Prostate gland (tissue), 2 donors: ENCODE measurements around the gene HIC2. TPM values are rescaled to one million over a fixed set of nuclear protein-coding genes. Genes with fewer than 3 reads are reported as not detected.
A peak's percentile ranks its signal among the peaks of the same experiment; 100 is the strongest.
"Not testable (repeated sequence)": the region's sequence is repeated elsewhere in the genome, so short reads cannot be mapped to it uniquely, and the experiment has no call there.

Experiments used
- DNase-seq: peaks from one replicate; pipeline ENCODE4 v3.0.0-alpha.2; 2019; ENCODE audit warnings: low spot score
- H3K27ac ChIP-seq, 2 donors: fragments of 200-600 bp; sonication (generic); 2 replicates each; pipeline ENCODE4 v1.5.1; 2017 to 2019
- H3K27me3 ChIP-seq: fragments of 200-600 bp; sonication (generic); replicated peaks from 2 replicates; pipeline ENCODE4 v1.5.1; 2019; ENCODE audit not compliant: insufficient read depth
- H3K36me3 ChIP-seq, 2 donors: fragments of 200-600 bp; sonication (generic); 1 replicate in 1 of 2; 2 replicates in 1 of 2; pipeline versions ENCODE4 v1.5.1 to v1.8.1; 2017 to 2019
- H3K4me1 ChIP-seq: fragments of 200-600 bp; sonication (generic); replicated peaks from 2 replicates; pipeline ENCODE4 v1.5.1; 2019
- H3K4me3 ChIP-seq, 2 donors: fragments of 200-600 bp; sonication (generic); 2 replicates each; pipeline ENCODE4 v1.5.1; 2017 to 2019
- H3K9me3 ChIP-seq: fragments of 200-600 bp; sonication (generic); 2 replicates; pipeline ENCODE4 v1.5.1; 2017
- CTCF ChIP-seq, 4 experiments: fragments of 200-600 bp in 2 of 4; fragments of 450-650 bp in 2 of 4; sonication (generic) in 2 of 4; IDR thresholded peaks; 1 replicate in 3 of 4; 2 replicates in 1 of 4; pipeline ENCODE4 v1.5.1; 2016 to 2019; ENCODE audit warnings: antibody characterized with exemption in 4 of 4, mild to moderate bottlenecking in 2 of 4, moderate library complexity in 2 of 4
- POLR2A ChIP-seq: fragments of 450-650 bp; IDR thresholded peaks from one replicate; pipeline ENCODE4 v1.6.1; 2016; ENCODE audit warnings: antibody characterized with exemption, mild to moderate bottlenecking
- POLR2AphosphoS5 ChIP-seq: sonication (generic); formaldehyde crosslinking; IDR thresholded peaks from one replicate; pipeline ENCODE4 v1.6.1; 2017; ENCODE audit warnings: antibody characterized with exemption
- WGBS: methylation state at CpG from one replicate; pipeline ENCODE4 v1.1.5; 2018; 5-methylcytosine and 5-hydroxymethylcytosine counted together
- intact Hi-C: fragments of 100-400 bp; cut with DNase I; formaldehyde crosslinking; loops from one replicate; pipeline ENCODE4 v1.14.2; 2022
- total RNA-seq, 2 donors: library from RNA; depleted of rRNA; stranded (reverse); fragments of >200 nt; gene quantifications; one replicate each; pipeline ENCODE4 v1.1.0, GENCODE V29; 2016

The HIC2 gene
- total RNA-seq, 2 donors from 2014 or later = 2.3 to 16.8 TPM

GRCh38 chr22:21450858-21451353 is 33.7 kb downstream of the HIC2 start:
- Histone ChIP-seq H3K9me3 (no peaks in the 10 kb centered on the region), H3K4me1 (no peaks in the 10 kb centered on the region), H3K27me3 (no peaks in the 10 kb centered on the region), H3K4me3 (no peak overlapping the region), H3K36me3 (no peaks in the 10 kb centered on the region), H3K27ac (no peak overlapping the region)
- intact Hi-C loops = no loop called here
- TF ChIP-seq POLR2A (no peak), POLR2AphosphoS5 (no peak), CTCF (IDR thresholded peaks at IDR 0.05) (no peak)
- WGBS = 24% methylated on average over 9 of the region's 9 CpGs
- DNase-seq = peak; percentile 2

- no peaks in the 10 kb centered on the region for H3K27me3 ChIP-seq
- intact Hi-C loops = no loop called here
- no peaks in the 10 kb centered on the region for H3K4me1 ChIP-seq
- no peak overlapping the region for H3K4me3 ChIP-seq
- WGBS = 90% methylated on average over 7 of the region's 7 CpGs
- H3K27ac ChIP-seq = no peak overlapping the region
- peak; percentile 1 for DNase-seq
- H3K9me3 ChIP-seq = no peaks in the 10 kb centered on the region
- no peaks in the 10 kb centered on the region for H3K36me3 ChIP-seq
- TF ChIP-seq CTCF (IDR thresholded peaks at IDR 0.05) = no peak
- no peak for TF ChIP-seq POLR2AphosphoS5
- TF ChIP-seq POLR2A = no peak
These were observed 34.7 kb downstream of the HIC2 start for GRCh38 chr22:21451545-21452520.

- 91% methylated on average over 4 of the region's 4 CpGs for WGBS
- H3K36me3 ChIP-seq, H3K4me3 ChIP-seq, H3K27ac ChIP-seq, H3K27me3 ChIP-seq, H3K9me3 ChIP-seq, H3K4me1 ChIP-seq, intact Hi-C loops: not testable (repeated sequence)
- DNase-seq = peak; percentile 1
These were observed 35.5 kb downstream of the HIC2 start for GRCh38 chr22:21452666-21453065.

DNA sequence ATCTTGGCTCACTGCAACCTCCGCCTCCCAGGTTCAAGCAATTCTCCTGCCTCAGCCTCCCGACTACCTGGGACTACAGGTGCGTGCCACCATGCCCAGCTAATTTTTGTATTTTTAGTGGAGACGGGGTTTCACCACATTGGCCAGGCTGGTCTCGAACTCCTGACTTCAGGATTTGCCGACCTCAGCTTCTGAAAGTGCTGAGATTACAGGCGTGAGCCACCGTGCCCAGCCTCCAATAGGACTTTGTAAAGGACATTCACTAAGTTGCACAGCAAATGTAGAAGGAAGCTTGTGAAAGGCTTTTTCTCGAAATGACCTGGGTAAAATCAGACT is 37.8 kb downstream of the HIC2 start:
- H3K4me1 ChIP-seq, H3K36me3 ChIP-seq, H3K27me3 ChIP-seq, H3K4me3 ChIP-seq, H3K27ac ChIP-seq, DNase-seq, H3K9me3 ChIP-seq, intact Hi-C loops: not testable (repeated sequence)
- 94% methylated on average over 9 of the region's 9 CpGs for WGBS

GRCh38 chr22:21455334-21456089 is 38.3 kb downstream of the HIC2 start:
- intact Hi-C loops = no loop called here
- H3K27ac ChIP-seq = no peak overlapping the region
- peak; percentile 3 for DNase-seq

GRCh38 chr22:21457023-21457787 is 40.0 kb downstream of the HIC2 start:
- Histone ChIP-seq H3K9me3 (no peaks in the 10 kb centered on the region), H3K36me3 (no peaks in the 10 kb centered on the region), H3K27me3 (no peaks in the 10 kb centered on the region), H3K4me1 (no peaks in the 10 kb centered on the region), H3K4me3 (no peak overlapping the region), H3K27ac (no peak overlapping the region)
- TF ChIP-seq CTCF (IDR thresholded peaks at IDR 0.05) (no peak), POLR2AphosphoS5 (no peak), POLR2A (no peak)
- intact Hi-C loops = no loop called here
- DNase-seq = peak; percentile 7
- 84% methylated on average over 19 of the region's 19 CpGs for WGBS

More at GRCh38 chr22:21455334-21456089, 38.3 kb downstream of the HIC2 start:
- Histone ChIP-seq H3K4me1 (no peaks in the 10 kb centered on the region), H3K36me3 (no peaks in the 10 kb centered on the region), H3K9me3 (no peaks in the 10 kb centered on the region), H3K27me3 (no peaks in the 10 kb centered on the region), H3K4me3 (no peak overlapping the region)
- 87% methylated on average over 19 of the region's 19 CpGs for WGBS
- TF ChIP-seq POLR2AphosphoS5 = no peak

- H3K27ac ChIP-seq, DNase-seq, H3K9me3 ChIP-seq, H3K4me3 ChIP-seq, intact Hi-C loops, H3K4me1 ChIP-seq, H3K36me3 ChIP-seq, H3K27me3 ChIP-seq: not testable (repeated sequence)
- WGBS = no CpG with 5 or more reads among the region's 4 CpGs
These were observed 45.5 kb downstream of the HIC2 start for GRCh38 chr22:21462672-21463071.
